Chondrocyte (in vitro differentiated cells): ENCODE results near the gene ASTN2. TPM values are rescaled to one million over a fixed set of nuclear protein-coding genes. Genes with fewer than 3 reads are reported as not detected.
"Not testable (repeated sequence)": the region's sequence is repeated elsewhere in the genome, so short reads cannot be mapped to it uniquely, and the experiment has no call there.

Source experiments
- DNase-seq: peaks from one replicate; pipeline ENCODE4 v3.0.0; 2021; ENCODE audit warnings: mixed read lengths, low spot score
- H3K27ac Mint-ChIP-seq: one replicate; pipeline ENCODE4 v1.8.0; 2021; ENCODE audit warnings: mild to moderate bottlenecking, moderate library complexity, mixed read lengths; ENCODE audit not compliant: unreplicated experiment
- H3K27me3 Mint-ChIP-seq: 2 replicates; pipeline ENCODE4 v1.8.0; 2021; ENCODE audit warnings: low read depth, mixed read lengths
- H3K36me3 Mint-ChIP-seq: 2 replicates; pipeline ENCODE4 v1.8.0; 2021; ENCODE audit warnings: low read depth, mixed read lengths
- H3K4me1 Mint-ChIP-seq: 2 replicates; pipeline ENCODE4 v1.8.0; 2021; ENCODE audit warnings: low read depth, mild to moderate bottlenecking, mixed read lengths
- H3K4me3 Mint-ChIP-seq: one replicate; pipeline ENCODE4 v1.8.0; 2021; ENCODE audit warnings: mild to moderate bottlenecking, moderate library complexity, mixed read lengths; ENCODE audit not compliant: unreplicated experiment
- H3K9me3 Mint-ChIP-seq: 2 replicates; pipeline ENCODE4 v1.8.0; 2021; ENCODE audit warnings: low read depth, mixed read lengths
- total RNA-seq: library from RNA; stranded (reverse); gene quantifications from 3 replicates; pipeline ENCODE4 v1.2.1, GENCODE V29; 2021
- TF ChIP-seq, protein P1 (sequence below): fragments of 200-600 bp; sonication (generic); IDR thresholded peaks from 2 replicates; pipeline ENCODE4 v1.5.0; 2021; ENCODE audit warnings: antibody characterized with exemption, mild to moderate bottlenecking, moderate library complexity

Gene ASTN2
- total RNA-seq, 1 donor from 2014 or later, result 3.6 TPM

DNA sequence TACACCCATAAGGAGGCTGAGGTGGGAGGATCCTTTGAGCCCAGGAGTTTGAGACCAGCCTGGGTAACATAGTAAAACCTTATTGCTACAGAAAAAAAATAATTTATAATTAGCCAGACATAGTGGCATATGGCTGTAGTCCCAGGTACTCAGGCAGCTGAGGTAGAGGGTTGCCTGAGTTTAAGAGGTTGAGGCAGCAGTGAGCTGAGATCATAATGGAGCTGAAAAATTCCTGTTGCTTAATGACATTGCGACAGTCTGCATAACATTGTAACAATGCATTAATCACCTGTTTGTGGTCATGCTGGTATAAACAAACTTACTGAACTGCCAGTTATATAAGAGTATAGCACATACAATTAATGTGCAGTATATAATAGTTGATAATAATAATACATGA is 513.6 kb downstream of the ASTN2 start:
- H3K27me3 Mint-ChIP-seq, result peaks cover 14% of the 10 kb centered on the region
- H3K27ac Mint-ChIP-seq, result no peak overlapping the region
- TF ChIP-seq, protein P1, sequence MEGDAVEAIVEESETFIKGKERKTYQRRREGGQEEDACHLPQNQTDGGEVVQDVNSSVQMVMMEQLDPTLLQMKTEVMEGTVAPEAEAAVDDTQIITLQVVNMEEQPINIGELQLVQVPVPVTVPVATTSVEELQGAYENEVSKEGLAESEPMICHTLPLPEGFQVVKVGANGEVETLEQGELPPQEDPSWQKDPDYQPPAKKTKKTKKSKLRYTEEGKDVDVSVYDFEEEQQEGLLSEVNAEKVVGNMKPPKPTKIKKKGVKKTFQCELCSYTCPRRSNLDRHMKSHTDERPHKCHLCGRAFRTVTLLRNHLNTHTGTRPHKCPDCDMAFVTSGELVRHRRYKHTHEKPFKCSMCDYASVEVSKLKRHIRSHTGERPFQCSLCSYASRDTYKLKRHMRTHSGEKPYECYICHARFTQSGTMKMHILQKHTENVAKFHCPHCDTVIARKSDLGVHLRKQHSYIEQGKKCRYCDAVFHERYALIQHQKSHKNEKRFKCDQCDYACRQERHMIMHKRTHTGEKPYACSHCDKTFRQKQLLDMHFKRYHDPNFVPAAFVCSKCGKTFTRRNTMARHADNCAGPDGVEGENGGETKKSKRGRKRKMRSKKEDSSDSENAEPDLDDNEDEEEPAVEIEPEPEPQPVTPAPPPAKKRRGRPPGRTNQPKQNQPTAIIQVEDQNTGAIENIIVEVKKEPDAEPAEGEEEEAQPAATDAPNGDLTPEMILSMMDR, result no peak
- DNase-seq, result no peak
- no peaks in the 10 kb centered on the region for H3K36me3 Mint-ChIP-seq
- peaks cover 13% of the 10 kb centered on the region for H3K9me3 Mint-ChIP-seq
- no peak overlapping the region for H3K4me3 Mint-ChIP-seq
- no peaks in the 10 kb centered on the region for H3K4me1 Mint-ChIP-seq

DNA sequence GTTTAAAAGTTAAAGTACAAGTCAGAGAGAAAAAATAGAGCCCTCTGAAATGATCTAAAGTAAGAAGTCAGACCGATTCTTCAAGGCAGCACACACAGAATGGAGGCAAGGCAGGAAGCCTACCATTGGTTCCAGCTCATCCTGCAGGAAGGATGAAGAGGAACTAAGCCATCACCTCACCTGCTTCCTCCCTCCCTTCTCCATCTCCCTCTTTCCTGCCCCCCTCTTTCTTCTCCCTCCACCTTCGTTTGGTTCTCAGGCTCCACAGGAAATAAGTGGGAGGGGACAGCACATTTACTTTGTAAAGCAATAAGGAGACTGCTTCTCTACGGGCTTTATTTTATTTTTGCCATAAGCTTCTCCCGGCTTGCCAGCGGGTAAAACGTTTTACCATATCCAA is 514.3 kb downstream of the ASTN2 start:
- Mint-ChIP-seq H3K27ac (no peak overlapping the region), H3K36me3 (no peaks in the 10 kb centered on the region), H3K4me3 (no peak overlapping the region), H3K4me1 (no peaks in the 10 kb centered on the region), H3K9me3 (peaks cover 13% of the 10 kb centered on the region), H3K27me3 (peaks cover 16% of the 10 kb centered on the region)
- DNase-seq, result no peak
- TF ChIP-seq, protein P1, result no peak

DNA sequence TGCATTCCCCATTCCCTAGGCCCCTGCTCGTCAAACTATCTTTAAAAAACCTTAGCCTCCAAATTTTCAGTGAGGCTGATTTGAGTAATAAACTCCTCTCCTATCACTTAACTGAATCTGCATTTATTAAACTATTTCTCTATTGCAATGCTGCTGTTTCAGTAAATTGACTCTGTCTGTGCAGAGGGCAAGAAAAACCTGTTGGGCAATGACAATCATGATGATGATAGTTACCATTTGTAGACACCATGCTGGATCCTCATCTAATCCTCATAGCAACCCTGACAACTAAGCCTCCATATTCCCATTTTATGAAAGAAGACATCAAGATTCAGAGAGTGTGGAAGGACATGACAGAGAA is 514.9 kb downstream of the ASTN2 start:
- no peak overlapping the region for H3K27ac Mint-ChIP-seq
- no peaks in the 10 kb centered on the region for H3K36me3 Mint-ChIP-seq
- H3K4me3 Mint-ChIP-seq, result no peak overlapping the region
- no peak for DNase-seq
- TF ChIP-seq, protein P1, result no peak
- peaks cover 12% of the 10 kb centered on the region for H3K27me3 Mint-ChIP-seq
- no peaks in the 10 kb centered on the region for H3K4me1 Mint-ChIP-seq
- peaks cover 13% of the 10 kb centered on the region for H3K9me3 Mint-ChIP-seq

DNA sequence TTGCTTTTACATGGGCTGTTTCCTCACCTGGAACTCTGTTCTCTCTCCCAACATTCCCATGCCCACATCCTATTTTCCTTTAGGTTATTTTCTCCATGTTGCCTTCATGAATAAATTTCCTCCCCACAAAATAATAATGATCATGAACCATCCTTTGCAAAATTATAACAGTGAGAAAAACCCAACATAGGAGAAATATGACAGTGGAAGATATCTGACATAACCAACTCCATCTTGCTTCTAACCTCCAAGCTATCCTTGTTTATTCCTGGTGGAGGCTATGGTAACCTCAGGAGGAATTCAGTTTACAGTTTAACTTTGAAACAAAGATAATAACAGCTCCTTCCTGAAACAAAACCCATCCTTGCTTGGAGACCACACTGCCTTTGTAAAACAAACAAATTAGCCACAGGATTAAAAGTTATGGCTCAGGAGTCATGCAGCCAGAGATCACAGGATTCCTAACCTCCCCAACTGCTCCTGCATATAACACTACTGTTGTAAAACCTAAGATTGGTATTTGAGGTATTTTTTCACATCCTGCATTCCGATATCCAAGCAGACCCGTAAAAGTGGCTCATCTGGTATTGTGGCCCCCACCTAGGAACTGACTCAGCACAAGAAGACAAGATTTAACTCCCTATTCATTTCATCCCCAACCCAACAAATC is 515.4 kb downstream of the ASTN2 start:
- H3K9me3 Mint-ChIP-seq, result peaks cover 13% of the 10 kb centered on the region
- no peaks in the 10 kb centered on the region for H3K4me1 Mint-ChIP-seq
- H3K27me3 Mint-ChIP-seq, result peaks cover 12% of the 10 kb centered on the region
- H3K36me3 Mint-ChIP-seq, result no peaks in the 10 kb centered on the region
- H3K27ac Mint-ChIP-seq, result no peak overlapping the region
- no peak overlapping the region for H3K4me3 Mint-ChIP-seq
- no peak for DNase-seq
- TF ChIP-seq, protein P1, result no peak

DNA sequence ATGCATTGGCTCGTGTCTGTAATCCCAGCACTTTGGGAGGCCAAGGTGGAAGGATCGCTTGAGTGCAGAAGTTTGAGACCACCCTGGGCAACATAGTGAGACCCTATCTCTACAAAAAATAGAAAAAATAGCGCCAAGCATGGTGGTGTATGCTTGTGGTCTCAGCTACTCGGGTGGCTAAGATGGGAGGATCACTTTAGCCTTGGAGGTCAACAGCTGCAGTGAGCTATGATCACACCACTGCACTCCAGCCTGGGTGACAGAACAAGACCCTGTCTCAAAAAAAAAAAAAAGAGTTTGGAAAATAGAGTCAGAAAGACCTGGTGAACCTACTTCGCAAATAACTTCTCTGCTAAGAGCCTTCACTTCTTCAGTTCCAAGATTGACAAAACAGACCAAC is 516.7 kb downstream of the ASTN2 start:
- peaks cover 13% of the 10 kb centered on the region for H3K9me3 Mint-ChIP-seq
- not testable (repeated sequence) for DNase-seq, H3K4me3 Mint-ChIP-seq, H3K27ac Mint-ChIP-seq, H3K36me3 Mint-ChIP-seq, H3K4me1 Mint-ChIP-seq
- peaks cover 17% of the 10 kb centered on the region for H3K27me3 Mint-ChIP-seq

DNA sequence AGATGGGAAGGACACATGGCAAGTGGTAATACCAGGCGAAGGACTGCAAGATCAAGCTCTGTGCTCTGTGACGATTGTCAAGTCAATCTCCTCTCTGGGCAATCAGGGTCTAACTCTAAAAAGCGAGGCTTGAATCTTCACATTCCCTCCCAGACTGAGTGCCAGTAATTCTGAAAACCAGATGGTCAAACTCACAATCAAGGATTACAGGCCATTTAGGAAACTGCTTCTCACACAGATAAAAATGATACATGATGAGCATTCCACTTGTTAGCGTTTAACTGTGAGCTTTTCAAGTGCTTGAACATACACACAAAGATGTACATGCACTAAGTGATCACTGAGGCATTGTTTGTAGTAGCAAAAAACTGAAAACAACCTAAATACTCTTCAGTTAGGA is 517.7 kb downstream of the ASTN2 start:
- Mint-ChIP-seq H3K4me1 (no peaks in the 10 kb centered on the region), H3K4me3 (no peak overlapping the region), H3K9me3 (peaks cover 13% of the 10 kb centered on the region), H3K27ac (no peak overlapping the region), H3K36me3 (no peaks in the 10 kb centered on the region), H3K27me3 (peaks cover 15% of the 10 kb centered on the region)
- TF ChIP-seq, protein P1, result no peak
- no peak for DNase-seq
